IMR-90 (cell line): Measurements from ENCODE around the gene WBP2NL. TPM values are rescaled to one million over a fixed set of nuclear protein-coding genes. Genes with fewer than 3 reads are reported as not detected.

ENCODE experiments used
- ATAC-seq: fragments of 200-7000 bp; cut with Tn5 transposase; 2 replicates; pipeline ENCODE4 v1.9.1; 2020; ENCODE audit warnings: low read depth, mild to moderate bottlenecking, moderate library complexity
- BruUV-seq: library from RNA; stranded (reverse); fragments of 400-500 nt; replicated peaks from 2 replicates; lab custom pipeline; 2021; lab: Mats Ljungman, UMichigan
- CTCF ChIA-PET: fragments of 300-600 bp; formaldehyde crosslinking; extraction: SDS; loops from one replicate; lab custom pipeline; 2021; ENCODE audit warnings: antibody characterized with exemption; lab: Yijun Ruan, JAX
- POLR2A ChIA-PET: fragments of 300-600 bp; sonication (Branson Sonifier 250); formaldehyde crosslinking; loops from one replicate; lab custom pipeline; 2022; ENCODE audit warnings: antibody characterized with exemption; ENCODE audit not compliant: unreplicated experiment; lab: Charles Lee
- DNase-seq: peaks from one replicate; pipeline ENCODE4 v3.0.0; 2013
- H2AFZ ChIP-seq: replicated peaks from 2 replicates; pipeline ENCODE3; 2013; ENCODE audit warnings: low read length, mild to moderate bottlenecking; ENCODE audit not compliant: poor library complexity
- H2AK5ac ChIP-seq: 2 replicates; pipeline ENCODE4 v1.6.1; 2013; ENCODE audit warnings: low read depth, low read length, inconsistent platforms
- H2AK9ac ChIP-seq: replicated peaks from 2 replicates; pipeline ENCODE3; 2013; ENCODE audit warnings: mild to moderate bottlenecking, low read depth, low read length, moderate library complexity; ENCODE audit not compliant: poor library complexity
- H2BK120ac ChIP-seq: 2 replicates; pipeline ENCODE4 v1.6.1; 2013; ENCODE audit warnings: low read depth, low read length, inconsistent platforms
- H2BK15ac ChIP-seq: 3 replicates; pipeline ENCODE4 v1.6.1; 2013; ENCODE audit warnings: low read depth, low read length, inconsistent platforms
- H2BK20ac ChIP-seq: 2 replicates; pipeline ENCODE4 v1.6.1; 2013; ENCODE audit warnings: low read depth, mild to moderate bottlenecking, inconsistent platforms, low read length, moderate library complexity
- H2BK5ac ChIP-seq: 2 replicates; pipeline ENCODE4 v1.6.1; 2013; ENCODE audit warnings: mild to moderate bottlenecking, low read depth, low read length, inconsistent platforms; ENCODE audit not compliant: poor library complexity, severe bottlenecking
- H3K14ac ChIP-seq: replicated peaks from 2 replicates; pipeline ENCODE4 v1.6.1; 2013; ENCODE audit warnings: low read depth, low read length, inconsistent platforms
- H3K18ac ChIP-seq: 2 replicates; pipeline ENCODE4 v1.6.1; 2013; ENCODE audit warnings: low read depth, low read length, control low read depth
- H3K23ac ChIP-seq: 2 replicates; pipeline ENCODE4 v1.6.1; 2013; ENCODE audit warnings: low read depth, low read length, inconsistent platforms
- H3K27ac ChIP-seq: 2 replicates; pipeline ENCODE4 v1.5.1; 2013; ENCODE audit warnings: mild to moderate bottlenecking, control low read depth, low read length; ENCODE audit not compliant: insufficient read depth
- H3K27me3 ChIP-seq: 2 replicates; pipeline ENCODE4 v1.6.1; 2013; ENCODE audit warnings: low read length; ENCODE audit not compliant: control insufficient read depth, insufficient read depth
- H3K36me3 ChIP-seq: 2 replicates; pipeline ENCODE4 v1.6.1; 2013; ENCODE audit warnings: low read length, mixed read lengths; ENCODE audit not compliant: control insufficient read depth, insufficient read depth
- H3K4ac ChIP-seq: 2 replicates; pipeline ENCODE4 v1.6.1; 2013; ENCODE audit warnings: low read depth, low read length, inconsistent platforms
- H3K4me1 ChIP-seq: 2 replicates; pipeline ENCODE4 v1.6.1; 2013; ENCODE audit warnings: low read length, mixed read lengths; ENCODE audit not compliant: control insufficient read depth, insufficient read depth
- H3K4me2 ChIP-seq: 2 replicates; pipeline ENCODE4 v1.6.1; 2013; ENCODE audit warnings: low read depth, mild to moderate bottlenecking, control low read depth, low read length, moderate library complexity
- H3K4me3 ChIP-seq: 2 replicates; pipeline ENCODE4 v1.5.1; 2013; ENCODE audit warnings: low read depth, mild to moderate bottlenecking, control low read depth, low read length, moderate library complexity; ENCODE audit not compliant: insufficient read depth
- H3K56ac ChIP-seq: 2 replicates; pipeline ENCODE4 v1.6.1; 2013; ENCODE audit warnings: low read length, inconsistent platforms; ENCODE audit not compliant: insufficient read depth; ENCODE audit errors: extremely low read depth
- H3K79me1 ChIP-seq, 2 experiments: 2 replicates each; pipeline ENCODE4 v1.6.1; 2013; ENCODE audit warnings: low read length in 2 of 2, inconsistent platforms in 1 of 2, low read depth in 1 of 2
- H3K9ac ChIP-seq: 2 replicates; pipeline ENCODE4 v1.6.1; 2013; ENCODE audit warnings: low read depth, low read length, control low read depth
- H3K9me1 ChIP-seq: 2 replicates; pipeline ENCODE4 v1.6.1; 2013; ENCODE audit warnings: low read length, inconsistent platforms; ENCODE audit not compliant: insufficient read depth
- H3K9me3 ChIP-seq: 2 replicates; pipeline ENCODE4 v1.6.1; 2013; ENCODE audit warnings: low read length; ENCODE audit not compliant: control insufficient read depth, insufficient read depth
- H4K20me1 ChIP-seq: 2 replicates; pipeline ENCODE4 v1.6.1; 2013; ENCODE audit warnings: low read length, inconsistent platforms; ENCODE audit not compliant: insufficient read depth
- H4K5ac ChIP-seq: 2 replicates; pipeline ENCODE4 v1.6.1; 2013; ENCODE audit warnings: mild to moderate bottlenecking, low read depth, low read length, control low read depth
- H4K8ac ChIP-seq, 2 experiments: 2 replicates each; pipeline ENCODE4 v1.6.1; 2013; ENCODE audit warnings: low read depth in 2 of 2, low read length in 2 of 2, control low read depth in 1 of 2, inconsistent platforms in 1 of 2
- H4K91ac ChIP-seq: 2 replicates; pipeline ENCODE4 v1.6.1; 2013; ENCODE audit warnings: low read depth, low read length, inconsistent platforms; ENCODE audit not compliant: insufficient read depth
- BHLHE40 ChIP-seq: fragments of 150-350 bp; IDR thresholded peaks from 2 replicates; pipeline ENCODE4 v1.6.1; 2016; ENCODE audit warnings: mild to moderate bottlenecking, low read depth, low read length
- CHD1 ChIP-seq: IDR thresholded peaks from 2 replicates; pipeline ENCODE4 v1.6.1; 2012; ENCODE audit warnings: low read depth, low read length, improper control_type of control experiment
- CTCF ChIP-seq: conservative IDR thresholded peaks from 2 replicates; pipeline ENCODE4 v1.5.1; 2012; ENCODE audit warnings: mild to moderate bottlenecking, low read depth, low read length, improper control_type of control experiment
- ELK1 ChIP-seq: fragments of 150-350 bp; IDR thresholded peaks from 2 replicates; pipeline ENCODE4 v1.6.1; 2016; ENCODE audit warnings: low read depth, mild to moderate bottlenecking, low read length, moderate library complexity, borderline replicate concordance
- MAFK ChIP-seq: IDR thresholded peaks from 2 replicates; pipeline ENCODE4 v1.6.1; 2012; ENCODE audit warnings: low read depth, low read length, improper control_type of control experiment
- MAZ ChIP-seq: IDR thresholded peaks from 2 replicates; pipeline ENCODE4 v1.6.1; 2012; ENCODE audit warnings: low read depth, mild to moderate bottlenecking, low read length, improper control_type of control experiment, moderate library complexity, borderline replicate concordance
- MXI1 ChIP-seq: IDR thresholded peaks from 2 replicates; pipeline ENCODE4 v1.6.1; 2012; ENCODE audit warnings: low read depth, mild to moderate bottlenecking, low read length, moderate library complexity, borderline replicate concordance
- RAD21 ChIP-seq: IDR thresholded peaks from 2 replicates; pipeline ENCODE4 v1.6.1; 2012; ENCODE audit warnings: low read length, improper control_type of control experiment
- RCOR1 ChIP-seq: IDR thresholded peaks from 2 replicates; pipeline ENCODE4 v1.6.1; 2012; ENCODE audit warnings: mild to moderate bottlenecking, low read length, improper control_type of control experiment; ENCODE audit not compliant: insufficient replicate concordance
- SMC3 ChIP-seq: fragments of 150-350 bp; IDR thresholded peaks from 2 replicates; pipeline ENCODE4 v1.6.1; 2016; ENCODE audit warnings: low read depth, mild to moderate bottlenecking, antibody characterized with exemption, low read length, moderate library complexity
- WGBS, 2 experiments: methylation state at CpG; one replicate each; pipeline versions ENCODE4 v1.1.5 to v1.1.7; 2013; ENCODE audit warnings: missing lambda C conversion rate in 2 of 2; ENCODE audit not compliant: insufficient read length in 1 of 2; ENCODE audit errors: extremely low coverage in 2 of 2; 5-methylcytosine and 5-hydroxymethylcytosine counted together
- dilution Hi-C: fragments of 300-500 bp; cut with HindIII; formaldehyde crosslinking; loops from one replicate; pipeline ENCODE4 v1.14.3; 2018; ENCODE audit warnings: low sequenced_read_pairs; ENCODE audit not compliant: unreplicated experiment
- in situ Hi-C: fragments of 300-500 bp; cut with MboI; formaldehyde crosslinking; loops from 3 replicates; pipeline ENCODE4 v1.14.3; 2019; ENCODE audit warnings: low sequenced_read_pairs, inconsistent platforms, mixed read lengths
- intact Hi-C: fragments of 100-400 bp; cut with micrococcal nuclease; formaldehyde crosslinking; loops from 2 replicates; pipeline ENCODE4 v1.10.0; 2022
- polyA plus RNA-seq, 3 experiments: library from polyadenylated mRNA; depleted of rRNA; stranded (reverse); fragments of >200 nt; gene quantifications; 2 replicates each; pipeline ENCODE4 v1.2.3, GENCODE V29; 2012; ENCODE audit warnings: low replicate concordance in 1 of 3
- total RNA-seq: library from RNA; depleted of rRNA; stranded (reverse); fragments of >200 nt; gene quantifications from 2 replicates; pipeline ENCODE4 v1.2.3, GENCODE V29; 2012

Gene WBP2NL
- total and polyA plus RNA-seq, 2 of the 4 experiments (the other 2 are of a cell fraction), result not detected

- in situ Hi-C loops (no loop called here), intact Hi-C loops (no loop called here)
- POLR2A ChIA-PET, result no interaction called here
Observed at GRCh38 chr22:41949297-41949965, 49.2 kb upstream of the WBP2NL start.

More at GRCh38 chr22:41949297-41949965, 49.2 kb upstream of the WBP2NL start:
- Histone ChIP-seq H2BK15ac (no peak overlapping the region), H4K20me1 (no peaks in the 10 kb centered on the region; the same call in 1 of the 2 replicates), H3K27me3 (no peaks in the 10 kb centered on the region), H3K18ac (no peak overlapping the region), H3K14ac (no peak overlapping the region), H4K91ac (no peak overlapping the region), H3K9me3 (no peaks in the 10 kb centered on the region), H2BK20ac (no peak overlapping the region), H2AK5ac (no peak overlapping the region), H3K4me2 (no peak overlapping the region), H4K8ac (no peak overlapping the region), H2AFZ (no peak overlapping the region), H3K79me1 (peaks cover 5 to 11% of the 10 kb centered on the region in 2 experiments), H3K9me1 (no peaks in the 10 kb centered on the region), H3K4me3 (no peak overlapping the region), H3K36me3 (no peaks in the 10 kb centered on the region), H3K9ac (no peak overlapping the region), H3K4ac (no peak overlapping the region), H4K5ac (no peak overlapping the region), H3K23ac (no peak overlapping the region), H3K27ac (no peak overlapping the region), H3K56ac (no peak overlapping the region), H2BK120ac (no peak overlapping the region), H2BK5ac (no peak overlapping the region), H3K4me1 (peaks cover 6% of the 10 kb centered on the region; the same call in 1 of the 2 replicates), H2AK9ac (no peak overlapping the region)
- ATAC-seq (no peak), DNase-seq (no peak)
- 75% methylated on average over 2 of the region's 7 CpGs; no CpG with 5 or more reads in 1 of the 2 experiments for WGBS, 2 experiments
- CTCF ChIA-PET, result no interaction called here
- no TSS peak for BruUV-seq
- dilution Hi-C loops, result no loop called here
- TF ChIP-seq ELK1 (no peak), RCOR1 (no peak), SMC3 (no peak), MAFK (no peak), RAD21 (no peak), MXI1 (no peak), BHLHE40 (no peak), MAZ (no peak), CHD1 (no peak), CTCF (no peak)
